Inferior parietal cortex (tissue), 1 donor: ENCODE measurements around the gene PTCSC3.

Experiments
- DNase-seq: peaks from one replicate; pipeline ENCODE4 v3.0.0-alpha.2; 2016; ENCODE audit errors: extremely low spot score

Gene PTCSC3

GRCh38 chr14:36176524-36176923 lies at the start of gene PTCSC3:
TSS of gene PTCSC3 (minus strand) at chr14:36176722.
- no peak for DNase-seq

- no peak for DNase-seq
Observed at GRCh38 chr14:36226164-36226563, 49.6 kb upstream of the PTCSC3 start.

GRCh38 chr14:36224176-36224575 lies 47.7 kb upstream of the PTCSC3 start:
- DNase-seq: no peak

GRCh38 chr14:36223558-36223957 lies 47.0 kb upstream of the PTCSC3 start:
- DNase-seq: no peak

GRCh38 chr14:36222952-36223468 lies 46.5 kb upstream of the PTCSC3 start:
- DNase-seq: no peak

- no peak for DNase-seq
Observed at GRCh38 chr14:36222337-36222736, 45.8 kb upstream of the PTCSC3 start.

GRCh38 chr14:36221112-36221511 lies 44.6 kb upstream of the PTCSC3 start:
- DNase-seq: peak; percentile 50

- no peak for DNase-seq
Observed at GRCh38 chr14:36217732-36218131, 41.2 kb upstream of the PTCSC3 start.

- no peak for DNase-seq
Observed at GRCh38 chr14:36217027-36217426, 40.5 kb upstream of the PTCSC3 start.

- DNase-seq: no peak
Observed at GRCh38 chr14:36215217-36215598, 38.7 kb upstream of the PTCSC3 start.

- DNase-seq: no peak
Observed at GRCh38 chr14:36214476-36215216, 38.1 kb upstream of the PTCSC3 start.

- no peak for DNase-seq
Observed at GRCh38 chr14:36212987-36213386, 36.5 kb upstream of the PTCSC3 start.

GRCh38 chr14:36212577-36212976 lies 36.1 kb upstream of the PTCSC3 start:
- DNase-seq: no peak

GRCh38 chr14:36208690-36209278 lies 32.3 kb upstream of the PTCSC3 start:
- DNase-seq: no peak

GRCh38 chr14:36207500-36207899 lies 31.0 kb upstream of the PTCSC3 start:
- no peak for DNase-seq

GRCh38 chr14:36204461-36205073 lies 28.0 kb upstream of the PTCSC3 start:
- no peak for DNase-seq

- DNase-seq: no peak
Observed at GRCh38 chr14:36198378-36198777, 21.9 kb upstream of the PTCSC3 start.

GRCh38 chr14:36194663-36195062 lies 18.1 kb upstream of the PTCSC3 start:
- no peak for DNase-seq

GRCh38 chr14:36192530-36192929 lies 16.0 kb upstream of the PTCSC3 start:
- no peak for DNase-seq

GRCh38 chr14:36183402-36183801 lies 6.9 kb upstream of the PTCSC3 start:
- no peak for DNase-seq

- no peak for DNase-seq
Observed at GRCh38 chr14:36181417-36181816, 4.9 kb upstream of the PTCSC3 start.

GRCh38 chr14:36177489-36177888 lies 967 bp upstream of the PTCSC3 start:
- DNase-seq: no peak
